ENCODE data around the gene ADCY6.

ADCY6 gene

GRCh38 chr12:48717252-48717695 is 71.6 kb downstream of the ADCY6 start:
- H3K9me3 ChIP-seq (ENCODE audit: control insufficient read depth, low read length) = no peaks in the 10 kb centered on the region
- DNase-seq = no peak
- no peaks in the 10 kb centered on the region for H3K27me3 ChIP-seq (replicated peaks; ENCODE audit: control insufficient read depth, insufficient read depth, low read length, poor library complexity, severe bottlenecking)
- H3K4me3 ChIP-seq (ENCODE audit: insufficient read depth, low read depth, low read length, poor library complexity, severe bottlenecking) = peak overlapping the region; percentile 41
- peak overlapping the region; percentile 63 for H3K27ac ChIP-seq (ENCODE audit: insufficient read depth, low read length, poor library complexity, severe bottlenecking)
- H3K36me3 ChIP-seq (ENCODE audit: control insufficient read depth, insufficient read depth, low read length) = peaks cover 11% of the 10 kb centered on the region
- H3K4me1 ChIP-seq (ENCODE audit: control insufficient read depth, insufficient read depth, low read length, poor library complexity, severe bottlenecking) = peaks cover 14% of the 10 kb centered on the region

GRCh38 chr12:48716493-48717251 is 72.2 kb downstream of the ADCY6 start, which contains the start of gene CCNT1:
TSS of gene CCNT1 (minus strand) at chr12:48716707. CDS start at chr12:48716675, 32 bp downstream.
- Histone ChIP-seq H3K27me3 (replicated peaks; ENCODE audit: control insufficient read depth, insufficient read depth, low read length, poor library complexity, severe bottlenecking) (no peaks in the 10 kb centered on the region), H3K36me3 (ENCODE audit: control insufficient read depth, insufficient read depth, low read length) (peaks cover 13% of the 10 kb centered on the region), H3K27ac (ENCODE audit: insufficient read depth, low read length, poor library complexity, severe bottlenecking) (peak within 1 kb of the TSS; percentile 93), H3K9me3 (ENCODE audit: control insufficient read depth, low read length) (no peaks in the 10 kb centered on the region), H3K4me3 (ENCODE audit: insufficient read depth, low read depth, low read length, poor library complexity, severe bottlenecking) (peak within 1 kb of the TSS; percentile 61), H3K4me1 (ENCODE audit: control insufficient read depth, insufficient read depth, low read length, poor library complexity, severe bottlenecking) (peaks cover 14% of the 10 kb centered on the region)
- peak; percentile 97 to 99 (median 99) for DNase-seq
